GM21381 (cell line): ENCODE results near the gene AP5S1.

Experiments
- ATAC-seq: cut with Tn5 transposase; IDR thresholded peaks from one replicate; pipeline ENCODE4 v1.9.1; 2021; ENCODE audit warnings: mild to moderate bottlenecking, moderate library complexity; ENCODE audit not compliant: unreplicated experiment

AP5S1 gene

GRCh38 chr20:3820048-3820900 is at the start of gene AP5S1:
TSS of gene AP5S1 (plus strand) at chr20:3820547. CDS start at chr20:3822118, 1,571 bp downstream.
- ATAC-seq: peak; percentile 82

GRCh38 chr20:3771552-3772058 is 48.7 kb upstream of the AP5S1 start:
- ATAC-seq: no peak

- no peak for ATAC-seq
Measured at GRCh38 chr20:3775457-3776108, 44.8 kb upstream of the AP5S1 start.

GRCh38 chr20:3777381-3777715 is 43.0 kb upstream of the AP5S1 start:
- ATAC-seq: no peak

- no peak for ATAC-seq
Measured at GRCh38 chr20:3777716-3778629, 42.4 kb upstream of the AP5S1 start.

GRCh38 chr20:3778976-3779375 is 41.4 kb upstream of the AP5S1 start:
- no peak for ATAC-seq

GRCh38 chr20:3781153-3781910 is 39.0 kb upstream of the AP5S1 start, which contains the start of gene SPEF1:
TSS of gene SPEF1 (minus strand) at chr20:3781448. CDS start at chr20:3781287, 161 bp downstream.
- ATAC-seq: peak; percentile 61

- ATAC-seq: no peak
Measured at GRCh38 chr20:3782597-3782996, 37.8 kb upstream of the AP5S1 start.

GRCh38 chr20:3783068-3783489 is 37.3 kb upstream of the AP5S1 start:
- ATAC-seq: no peak

- ATAC-seq: no peak
Measured at GRCh38 chr20:3783511-3784195, 36.7 kb upstream of the AP5S1 start.

- no peak for ATAC-seq
Measured at GRCh38 chr20:3784216-3784853, 36.0 kb upstream of the AP5S1 start.

- ATAC-seq: no peak
Measured at GRCh38 chr20:3784863-3785239, 35.5 kb upstream of the AP5S1 start.

- ATAC-seq: no peak
Measured at GRCh38 chr20:3785240-3786125, 34.9 kb upstream of the AP5S1 start.

GRCh38 chr20:3786126-3786484 is 34.2 kb upstream of the AP5S1 start:
- ATAC-seq: no peak

GRCh38 chr20:3786665-3787323 is 33.6 kb upstream of the AP5S1 start, which contains the start of gene CENPB:
TSS of gene CENPB (minus strand) at chr20:3786740. CDS start at chr20:3786483, 257 bp downstream.
- peak; percentile 85 for ATAC-seq

GRCh38 chr20:3787324-3788014 is 32.9 kb upstream of the AP5S1 start:
- ATAC-seq: no peak

- ATAC-seq: no peak
Measured at GRCh38 chr20:3788685-3789155, 31.6 kb upstream of the AP5S1 start.
